ENCODE measurements around the gene CRIP1.
A peak's percentile ranks its signal among the peaks of the same experiment; 100 is the strongest.

The CRIP1 gene

GRCh38 chr14:105470350-105471296 lies 16.1 kb upstream of the CRIP1 start:
- Histone ChIP-seq H3K36me3 (ENCODE audit: insufficient read depth, low read length) (peaks cover 49% of the 10 kb centered on the region), H2AFZ (ENCODE audit: low read length) (no peak overlapping the region), H3K9me3 (ENCODE audit: low read length) (no peaks in the 10 kb centered on the region), H3K4me3 (ENCODE audit: low read depth, low read length, poor library complexity, severe bottlenecking) (no peak overlapping the region), H3K9ac (ENCODE audit: low read length) (no peak overlapping the region), H3F3A (ENCODE audit: insufficient read depth, low read length) (no peaks in the 10 kb centered on the region), H3K27me3 (ENCODE audit: insufficient read depth, low read length) (peaks cover 8% of the 10 kb centered on the region; the same call in 1 of the 2 replicates), H3K79me2 (ENCODE audit: insufficient read depth, low read length) (no peaks in the 10 kb centered on the region), H4K20me1 (ENCODE audit: insufficient read depth, low read length) (no peaks in the 10 kb centered on the region), H3K4me1 (ENCODE audit: insufficient read depth, low read length, severe bottlenecking) (peaks cover 7% of the 10 kb centered on the region), H3K4me2 (ENCODE audit: low read length) (no peak overlapping the region), H3K27ac (ENCODE audit: low read depth, low read length, poor library complexity, severe bottlenecking) (no peak overlapping the region), H3K9me2 (ENCODE audit: low read depth, low read length) (no peaks in the 10 kb centered on the region)
- TF ChIP-seq CTCF (IDR thresholded peaks at IDR 0.05; ENCODE audit: low read length) (no peak), EZH2 (IDR thresholded peaks at IDR 0.05; ENCODE audit: borderline replicate concordance, low read length) (no peak)

GRCh38 chr14:105471297-105471821 lies 15.3 kb upstream of the CRIP1 start:
- Histone ChIP-seq H3K4me1 (ENCODE audit: insufficient read depth, low read length, severe bottlenecking) (peaks cover 7% of the 10 kb centered on the region), H3K9me2 (ENCODE audit: low read depth, low read length) (no peaks in the 10 kb centered on the region), H3K27me3 (ENCODE audit: insufficient read depth, low read length) (peaks cover 13% of the 10 kb centered on the region; the same call in 1 of the 2 replicates), H3F3A (ENCODE audit: insufficient read depth, low read length) (no peaks in the 10 kb centered on the region), H3K79me2 (ENCODE audit: insufficient read depth, low read length) (no peaks in the 10 kb centered on the region), H3K9ac (ENCODE audit: low read length) (no peak overlapping the region), H3K27ac (ENCODE audit: low read depth, low read length, poor library complexity, severe bottlenecking) (no peak overlapping the region), H3K36me3 (ENCODE audit: insufficient read depth, low read length) (peaks cover 42% of the 10 kb centered on the region), H3K9me3 (ENCODE audit: low read length) (no peaks in the 10 kb centered on the region), H4K20me1 (ENCODE audit: insufficient read depth, low read length) (no peaks in the 10 kb centered on the region), H3K4me2 (ENCODE audit: low read length) (no peak overlapping the region), H2AFZ (ENCODE audit: low read length) (no peak overlapping the region), H3K4me3 (ENCODE audit: low read depth, low read length, poor library complexity, severe bottlenecking) (no peak overlapping the region)
- no peak for TF ChIP-seq EZH2 (IDR thresholded peaks at IDR 0.05; ENCODE audit: borderline replicate concordance, low read length)
- TF ChIP-seq CTCF (IDR thresholded peaks at IDR 0.05; ENCODE audit: low read length): peak; percentile 15; the same call in 1 of the 2 replicates

GRCh38 chr14:105471823-105472485 lies 14.7 kb upstream of the CRIP1 start:
- Histone ChIP-seq H3K4me1 (ENCODE audit: insufficient read depth, low read length, severe bottlenecking) (peaks cover 7% of the 10 kb centered on the region), H3K27ac (ENCODE audit: low read depth, low read length, poor library complexity, severe bottlenecking) (no peak overlapping the region)

More at GRCh38 chr14:105471823-105472485, 14.7 kb upstream of the CRIP1 start:
- H4K20me1 ChIP-seq (ENCODE audit: insufficient read depth, low read length): no peaks in the 10 kb centered on the region
- no peaks in the 10 kb centered on the region for H3F3A ChIP-seq (ENCODE audit: insufficient read depth, low read length)
- no peaks in the 10 kb centered on the region for H3K9me2 ChIP-seq (ENCODE audit: low read depth, low read length)
- no peak overlapping the region for H3K4me3 ChIP-seq (ENCODE audit: low read depth, low read length, poor library complexity, severe bottlenecking)
- no peak for TF ChIP-seq EZH2 (IDR thresholded peaks at IDR 0.05; ENCODE audit: borderline replicate concordance, low read length)
- TF ChIP-seq CTCF (IDR thresholded peaks at IDR 0.05; ENCODE audit: low read length): no peak
- H2AFZ ChIP-seq (ENCODE audit: low read length): no peak overlapping the region
- H3K79me2 ChIP-seq (ENCODE audit: insufficient read depth, low read length): no peaks in the 10 kb centered on the region
- H3K36me3 ChIP-seq (ENCODE audit: insufficient read depth, low read length): peaks cover 37% of the 10 kb centered on the region
- H3K4me2 ChIP-seq (ENCODE audit: low read length): no peak overlapping the region
- H3K27me3 ChIP-seq (ENCODE audit: insufficient read depth, low read length): peaks cover 18% of the 10 kb centered on the region; the same call in 1 of the 2 replicates
- no peak overlapping the region for H3K9ac ChIP-seq (ENCODE audit: low read length)
- H3K9me3 ChIP-seq (ENCODE audit: low read length): no peaks in the 10 kb centered on the region
